ENCODE measurements around the gene NHEJ1. TPM values are rescaled to one million over a fixed set of nuclear protein-coding genes. Genes with fewer than 3 reads are reported as not detected.

NHEJ1 gene
- total and polyA plus RNA-seq, 2 of the 13 experiments (the other 11 are each of a cell fraction or from before 2014, with no cell fraction given): 30.0 to 30.7 TPM

DNA sequence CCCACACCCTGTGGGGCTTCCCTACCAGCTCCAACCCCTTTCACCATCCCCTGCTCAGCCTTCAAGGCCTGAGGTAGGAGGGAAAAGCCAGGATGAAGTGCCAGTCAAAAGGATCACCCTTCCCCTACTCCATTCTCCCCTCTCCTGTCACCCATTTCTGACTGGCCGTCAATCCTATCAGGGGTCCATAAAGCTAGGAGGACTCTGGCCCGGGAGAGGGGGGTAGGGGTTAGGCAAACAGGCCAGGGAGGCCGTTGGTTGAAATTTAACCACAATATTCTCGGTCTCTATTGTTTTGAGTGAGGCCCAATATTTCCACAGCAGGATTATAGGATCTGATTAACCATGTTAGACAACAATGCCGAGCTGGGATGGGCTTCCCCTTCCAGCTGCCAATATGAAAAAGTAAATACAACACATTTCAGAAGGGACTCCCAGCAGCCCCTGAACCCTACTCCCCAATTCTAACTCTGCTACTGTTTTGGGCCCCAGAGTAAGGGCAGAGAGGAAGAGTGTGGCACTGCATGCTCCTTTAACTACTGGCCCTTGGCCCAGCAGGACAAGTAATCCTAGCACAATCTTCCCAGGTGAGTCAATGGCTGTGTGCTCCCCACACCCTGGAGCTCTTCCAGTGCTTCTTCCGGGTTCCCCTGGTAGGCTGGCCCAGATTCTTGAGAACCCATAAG is 89.3 kb downstream of the NHEJ1 start (continued):
- TF ChIP-seq MEF2D (CRISPR knock-in tag; IDR thresholded peaks at IDR 0.05) (peak; percentile 68; the same call in 1 of the 2 replicates), TBP (CRISPR knock-in tag; IDR thresholded peaks at IDR 0.05) (no peak), BORCS8-MEF2B (CRISPR knock-in tag; IDR thresholded peaks at IDR 0.05) (peak; percentile 51; the same call in 1 of the 2 replicates), MZF1 (CRISPR knock-in tag; IDR thresholded peaks at IDR 0.05; ENCODE audit: borderline replicate concordance) (no peak), ZNF781 (CRISPR knock-in tag; IDR thresholded peaks at IDR 0.05; ENCODE audit: borderline replicate concordance, not compliant biosample characterization) (no peak), ZNF331 (CRISPR knock-in tag; IDR thresholded peaks at IDR 0.05) (0 out of 2 replicates have a peak, but pooled peaks have one; percentile 44), ZFYVE20 (CRISPR knock-in tag; IDR thresholded peaks at IDR 0.05; ENCODE audit: borderline replicate concordance, low read depth) (no peak), ARNT2 (CRISPR knock-in tag; IDR thresholded peaks at IDR 0.05; ENCODE audit: low read depth) (0 out of 2 replicates have a peak, but pooled peaks have one; percentile 42), HOXD1 (CRISPR knock-in tag; IDR thresholded peaks at IDR 0.05) (0 out of 2 replicates have a peak, but pooled peaks have one; percentile 50), CBX5 (CRISPR knock-in tag; IDR thresholded peaks at IDR 0.05; ENCODE audit: borderline replicate concordance) (no peak), PHF5A (CRISPR knock-in tag; IDR thresholded peaks at IDR 0.05; ENCODE audit: low read depth, unreplicated experiment) (no peak), RBM22 (optimal IDR thresholded peaks at IDR 0.05; ENCODE audit: low read length) (peak; percentile 69), SNAPC2 (CRISPR knock-in tag; IDR thresholded peaks at IDR 0.05) (peak; percentile 64; the same call in 1 of the 2 replicates), ZNF563 (CRISPR knock-in tag; IDR thresholded peaks at IDR 0.05) (0 out of 2 replicates have a peak, but pooled peaks have one; percentile 43), NBN (conservative IDR thresholded peaks at IDR 0.05) (no peak)
- TF ChIP-seq, protein P1, sequence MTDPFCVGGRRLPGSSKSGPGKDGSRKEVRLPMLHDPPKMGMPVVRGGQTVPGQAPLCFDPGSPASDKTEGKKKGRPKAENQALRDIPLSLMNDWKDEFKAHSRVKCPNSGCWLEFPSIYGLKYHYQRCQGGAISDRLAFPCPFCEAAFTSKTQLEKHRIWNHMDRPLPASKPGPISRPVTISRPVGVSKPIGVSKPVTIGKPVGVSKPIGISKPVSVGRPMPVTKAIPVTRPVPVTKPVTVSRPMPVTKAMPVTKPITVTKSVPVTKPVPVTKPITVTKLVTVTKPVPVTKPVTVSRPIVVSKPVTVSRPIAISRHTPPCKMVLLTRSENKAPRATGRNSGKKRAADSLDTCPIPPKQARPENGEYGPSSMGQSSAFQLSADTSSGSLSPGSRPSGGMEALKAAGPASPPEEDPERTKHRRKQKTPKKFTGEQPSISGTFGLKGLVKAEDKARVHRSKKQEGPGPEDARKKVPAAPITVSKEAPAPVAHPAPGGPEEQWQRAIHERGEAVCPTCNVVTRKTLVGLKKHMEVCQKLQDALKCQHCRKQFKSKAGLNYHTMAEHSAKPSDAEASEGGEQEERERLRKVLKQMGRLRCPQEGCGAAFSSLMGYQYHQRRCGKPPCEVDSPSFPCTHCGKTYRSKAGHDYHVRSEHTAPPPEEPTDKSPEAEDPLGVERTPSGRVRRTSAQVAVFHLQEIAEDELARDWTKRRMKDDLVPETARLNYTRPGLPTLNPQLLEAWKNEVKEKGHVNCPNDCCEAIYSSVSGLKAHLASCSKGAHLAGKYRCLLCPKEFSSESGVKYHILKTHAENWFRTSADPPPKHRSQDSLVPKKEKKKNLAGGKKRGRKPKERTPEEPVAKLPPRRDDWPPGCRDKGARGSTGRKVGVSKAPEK (CRISPR knock-in tag; IDR thresholded peaks at IDR 0.05; ENCODE audit: borderline replicate concordance): peak; percentile 74; the same call in 1 of the 2 replicates
- TF ChIP-seq, protein P2, sequence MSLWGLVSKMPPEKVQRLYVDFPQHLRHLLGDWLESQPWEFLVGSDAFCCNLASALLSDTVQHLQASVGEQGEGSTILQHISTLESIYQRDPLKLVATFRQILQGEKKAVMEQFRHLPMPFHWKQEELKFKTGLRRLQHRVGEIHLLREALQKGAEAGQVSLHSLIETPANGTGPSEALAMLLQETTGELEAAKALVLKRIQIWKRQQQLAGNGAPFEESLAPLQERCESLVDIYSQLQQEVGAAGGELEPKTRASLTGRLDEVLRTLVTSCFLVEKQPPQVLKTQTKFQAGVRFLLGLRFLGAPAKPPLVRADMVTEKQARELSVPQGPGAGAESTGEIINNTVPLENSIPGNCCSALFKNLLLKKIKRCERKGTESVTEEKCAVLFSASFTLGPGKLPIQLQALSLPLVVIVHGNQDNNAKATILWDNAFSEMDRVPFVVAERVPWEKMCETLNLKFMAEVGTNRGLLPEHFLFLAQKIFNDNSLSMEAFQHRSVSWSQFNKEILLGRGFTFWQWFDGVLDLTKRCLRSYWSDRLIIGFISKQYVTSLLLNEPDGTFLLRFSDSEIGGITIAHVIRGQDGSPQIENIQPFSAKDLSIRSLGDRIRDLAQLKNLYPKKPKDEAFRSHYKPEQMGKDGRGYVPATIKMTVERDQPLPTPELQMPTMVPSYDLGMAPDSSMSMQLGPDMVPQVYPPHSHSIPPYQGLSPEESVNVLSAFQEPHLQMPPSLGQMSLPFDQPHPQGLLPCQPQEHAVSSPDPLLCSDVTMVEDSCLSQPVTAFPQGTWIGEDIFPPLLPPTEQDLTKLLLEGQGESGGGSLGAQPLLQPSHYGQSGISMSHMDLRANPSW (CRISPR knock-in tag; IDR thresholded peaks at IDR 0.05; ENCODE audit: borderline replicate concordance): no peak
- TF ChIP-seq, protein P3, sequence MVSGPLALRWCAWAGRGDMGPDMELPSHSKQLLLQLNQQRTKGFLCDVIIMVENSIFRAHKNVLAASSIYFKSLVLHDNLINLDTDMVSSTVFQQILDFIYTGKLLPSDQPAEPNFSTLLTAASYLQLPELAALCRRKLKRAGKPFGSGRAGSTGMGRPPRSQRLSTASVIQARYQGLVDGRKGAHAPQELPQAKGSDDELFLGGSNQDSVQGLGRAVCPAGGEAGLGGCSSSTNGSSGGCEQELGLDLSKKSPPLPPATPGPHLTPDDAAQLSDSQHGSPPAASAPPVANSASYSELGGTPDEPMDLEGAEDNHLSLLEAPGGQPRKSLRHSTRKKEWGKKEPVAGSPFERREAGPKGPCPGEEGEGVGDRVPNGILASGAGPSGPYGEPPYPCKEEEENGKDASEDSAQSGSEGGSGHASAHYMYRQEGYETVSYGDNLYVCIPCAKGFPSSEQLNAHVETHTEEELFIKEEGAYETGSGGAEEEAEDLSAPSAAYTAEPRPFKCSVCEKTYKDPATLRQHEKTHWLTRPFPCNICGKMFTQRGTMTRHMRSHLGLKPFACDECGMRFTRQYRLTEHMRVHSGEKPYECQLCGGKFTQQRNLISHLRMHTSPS (CRISPR knock-in tag; IDR thresholded peaks at IDR 0.05; ENCODE audit: low read depth): 0 out of 2 replicates have a peak, but pooled peaks have one; percentile 18
- TF ChIP-seq, protein P4, sequence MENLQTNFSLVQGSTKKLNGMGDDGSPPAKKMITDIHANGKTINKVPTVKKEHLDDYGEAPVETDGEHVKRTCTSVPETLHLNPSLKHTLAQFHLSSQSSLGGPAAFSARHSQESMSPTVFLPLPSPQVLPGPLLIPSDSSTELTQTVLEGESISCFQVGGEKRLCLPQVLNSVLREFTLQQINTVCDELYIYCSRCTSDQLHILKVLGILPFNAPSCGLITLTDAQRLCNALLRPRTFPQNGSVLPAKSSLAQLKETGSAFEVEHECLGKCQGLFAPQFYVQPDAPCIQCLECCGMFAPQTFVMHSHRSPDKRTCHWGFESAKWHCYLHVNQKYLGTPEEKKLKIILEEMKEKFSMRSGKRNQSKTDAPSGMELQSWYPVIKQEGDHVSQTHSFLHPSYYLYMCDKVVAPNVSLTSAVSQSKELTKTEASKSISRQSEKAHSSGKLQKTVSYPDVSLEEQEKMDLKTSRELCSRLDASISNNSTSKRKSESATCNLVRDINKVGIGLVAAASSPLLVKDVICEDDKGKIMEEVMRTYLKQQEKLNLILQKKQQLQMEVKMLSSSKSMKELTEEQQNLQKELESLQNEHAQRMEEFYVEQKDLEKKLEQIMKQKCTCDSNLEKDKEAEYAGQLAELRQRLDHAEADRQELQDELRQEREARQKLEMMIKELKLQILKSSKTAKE (CRISPR knock-in tag; IDR thresholded peaks at IDR 0.05; ENCODE audit: borderline replicate concordance): peak; percentile 38; the same call in 1 of the 2 replicates

Measured in HepG2 (cell line).